ENCODE data around the gene PBX1. TPM values are rescaled to one million over a fixed set of nuclear protein-coding genes. Genes with fewer than 3 reads are reported as not detected.

Gene PBX1
- total RNA-seq, 3 donors from 2014 or later: 64.5 to 126 (median 95.4) TPM

- Histone ChIP-seq H3K27ac (no peak overlapping the region), H3K4me1 (no peaks in the 10 kb centered on the region), H3K27me3 (no peaks in the 10 kb centered on the region), H3K9me3 (no peaks in the 10 kb centered on the region), H3K4me3 (no peak overlapping the region), H3K36me3 (no peaks in the 10 kb centered on the region)
- TF ChIP-seq POLR2A (IDR thresholded peaks at IDR 0.05) (no peak), POLR2AphosphoS5 (IDR thresholded peaks at IDR 0.05) (no peak)
- TF ChIP-seq, protein P1, sequence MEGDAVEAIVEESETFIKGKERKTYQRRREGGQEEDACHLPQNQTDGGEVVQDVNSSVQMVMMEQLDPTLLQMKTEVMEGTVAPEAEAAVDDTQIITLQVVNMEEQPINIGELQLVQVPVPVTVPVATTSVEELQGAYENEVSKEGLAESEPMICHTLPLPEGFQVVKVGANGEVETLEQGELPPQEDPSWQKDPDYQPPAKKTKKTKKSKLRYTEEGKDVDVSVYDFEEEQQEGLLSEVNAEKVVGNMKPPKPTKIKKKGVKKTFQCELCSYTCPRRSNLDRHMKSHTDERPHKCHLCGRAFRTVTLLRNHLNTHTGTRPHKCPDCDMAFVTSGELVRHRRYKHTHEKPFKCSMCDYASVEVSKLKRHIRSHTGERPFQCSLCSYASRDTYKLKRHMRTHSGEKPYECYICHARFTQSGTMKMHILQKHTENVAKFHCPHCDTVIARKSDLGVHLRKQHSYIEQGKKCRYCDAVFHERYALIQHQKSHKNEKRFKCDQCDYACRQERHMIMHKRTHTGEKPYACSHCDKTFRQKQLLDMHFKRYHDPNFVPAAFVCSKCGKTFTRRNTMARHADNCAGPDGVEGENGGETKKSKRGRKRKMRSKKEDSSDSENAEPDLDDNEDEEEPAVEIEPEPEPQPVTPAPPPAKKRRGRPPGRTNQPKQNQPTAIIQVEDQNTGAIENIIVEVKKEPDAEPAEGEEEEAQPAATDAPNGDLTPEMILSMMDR (IDR thresholded peaks at IDR 0.05): no peak
- no peak for DNase-seq (ENCODE audit: low spot score in 2 of 2)
- intact Hi-C loops (cut with DNase I; ENCODE audit: low total_unique reads): no loop called here
Measured at GRCh38 chr1:164743976-164744375, 185.0 kb downstream of the PBX1 start.

DNA sequence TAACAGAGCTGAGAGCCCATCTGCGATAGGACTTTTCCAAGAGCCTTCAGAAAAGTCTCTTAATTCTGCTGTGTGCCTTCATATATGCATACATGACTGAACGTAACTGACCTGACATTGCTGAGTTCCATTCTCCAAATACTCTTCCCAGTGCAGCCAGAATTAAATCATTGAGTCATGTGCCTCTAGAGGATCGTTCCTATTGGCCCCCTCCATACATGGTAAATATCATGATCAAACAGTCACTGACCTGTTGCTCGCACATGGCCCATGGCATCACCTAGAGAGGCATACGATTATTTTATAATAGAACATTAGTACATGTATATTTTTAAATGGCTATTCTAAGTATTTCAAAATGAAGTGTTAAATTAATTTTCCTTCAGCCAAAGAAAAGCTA, 186.8 kb downstream of the PBX1 start:
- Histone ChIP-seq H3K4me1 (no peaks in the 10 kb centered on the region), H3K4me3 (no peak overlapping the region), H3K36me3 (no peaks in the 10 kb centered on the region), H3K9me3 (no peaks in the 10 kb centered on the region), H3K27me3 (no peaks in the 10 kb centered on the region), H3K27ac (no peak overlapping the region)
- no peak for DNase-seq (ENCODE audit: low spot score in 2 of 2)
- intact Hi-C loops (cut with DNase I; ENCODE audit: low total_unique reads): no loop called here
- TF ChIP-seq POLR2AphosphoS5 (IDR thresholded peaks at IDR 0.05) (no peak), POLR2A (IDR thresholded peaks at IDR 0.05) (no peak)
- TF ChIP-seq, protein P1 (IDR thresholded peaks at IDR 0.05): no peak

DNA sequence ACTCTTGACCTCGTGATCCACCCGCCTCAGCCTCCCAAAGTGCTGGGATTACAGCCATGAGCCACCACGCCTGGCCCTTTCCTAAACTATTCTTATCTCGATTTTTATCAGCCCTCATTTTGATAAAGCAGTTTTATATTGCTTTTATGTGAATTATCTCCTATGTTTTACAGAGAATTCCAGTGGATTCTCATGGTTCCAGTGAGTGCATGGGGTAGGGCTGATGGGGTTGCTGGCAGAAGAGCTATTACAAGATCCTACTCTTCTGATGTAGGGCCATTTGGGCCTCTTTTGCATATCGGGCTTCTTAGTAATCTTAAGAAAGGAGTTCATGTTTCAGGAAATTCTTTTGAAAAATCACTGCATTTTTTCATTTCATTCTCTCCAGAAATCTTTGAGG, 187.6 kb downstream of the PBX1 start:
- H3K9me3 ChIP-seq: no peaks in the 10 kb centered on the region
- peak overlapping the region in 1 of 2 donors; percentile 56 for H3K27ac ChIP-seq
- H3K4me1 ChIP-seq: no peaks in the 10 kb centered on the region
- DNase-seq (ENCODE audit: low spot score in 2 of 2): no peak
- intact Hi-C loops (cut with DNase I; ENCODE audit: low total_unique reads): no loop called here
- no peak for TF ChIP-seq POLR2A (IDR thresholded peaks at IDR 0.05)
- TF ChIP-seq, protein P1 (IDR thresholded peaks at IDR 0.05): no peak
- no peak for TF ChIP-seq POLR2AphosphoS5 (IDR thresholded peaks at IDR 0.05)
- no peak overlapping the region for H3K4me3 ChIP-seq
- H3K36me3 ChIP-seq: no peaks in the 10 kb centered on the region
- no peaks in the 10 kb centered on the region for H3K27me3 ChIP-seq

- no peaks in the 10 kb centered on the region for H3K36me3 ChIP-seq
- peak; percentile 76 to 94 (median 88) for TF ChIP-seq POLR2AphosphoS5 (IDR thresholded peaks at IDR 0.05)
- no peak for TF ChIP-seq POLR2A (IDR thresholded peaks at IDR 0.05)
- TF ChIP-seq, protein P1 (IDR thresholded peaks at IDR 0.05): no peak
- H3K27me3 ChIP-seq: no peaks in the 10 kb centered on the region
- no peaks in the 10 kb centered on the region for H3K4me1 ChIP-seq
- H3K27ac ChIP-seq: peak overlapping the region; percentile 67 to 68
- H3K9me3 ChIP-seq: no peaks in the 10 kb centered on the region
- intact Hi-C loops (cut with DNase I; ENCODE audit: low total_unique reads): no loop called here
- no peak for DNase-seq (ENCODE audit: low spot score in 2 of 2)
- H3K4me3 ChIP-seq: no peak overlapping the region
Measured at GRCh38 chr1:164748253-164748899, 189.4 kb downstream of the PBX1 start.

GRCh38 chr1:164753521-164754077, 194.6 kb downstream of the PBX1 start:
- DNase-seq (ENCODE audit: low spot score in 2 of 2): no peak
- H3K4me3 ChIP-seq: peak overlapping the region; percentile 14 to 38 (median 15)
- H3K36me3 ChIP-seq: no peaks in the 10 kb centered on the region
- TF ChIP-seq POLR2AphosphoS5 (IDR thresholded peaks at IDR 0.05): no peak
- TF ChIP-seq, protein P1 (IDR thresholded peaks at IDR 0.05): no peak
- no peak for TF ChIP-seq POLR2A (IDR thresholded peaks at IDR 0.05)
- H3K27me3 ChIP-seq: no peaks in the 10 kb centered on the region
- no peaks in the 10 kb centered on the region for H3K9me3 ChIP-seq
- intact Hi-C loops (cut with DNase I; ENCODE audit: low total_unique reads): no loop called here
- H3K4me1 ChIP-seq: no peaks in the 10 kb centered on the region
- H3K27ac ChIP-seq: peak overlapping the region; percentile 79

All from breast epithelium (tissue), 4 donors.